Common myeloid progenitor, CD34-positive (primary cell): Measurements from ENCODE around the gene NCOA3.

Experiments
- CTCF ChIA-PET: fragments of 350-600 bp; sonication (Branson Sonifier 250); formaldehyde crosslinking; loops from one replicate; lab custom pipeline; 2021; ENCODE audit warnings: antibody characterized with exemption; lab: Charles Lee
- POLR2A ChIA-PET: fragments of 350-600 bp; sonication (Branson Sonifier 250); formaldehyde crosslinking; loops from one replicate; lab custom pipeline; 2021; ENCODE audit warnings: antibody characterized with exemption; lab: Charles Lee
- DNase-seq, 3 donors: peaks; one replicate each; pipeline versions ENCODE4 v3.0.0 to v3.0.0-alpha.2; 2013
- H3K27ac ChIP-seq, 2 experiments: 1 replicate in 1 of 2; 2 replicates in 1 of 2; pipeline ENCODE4 v1.7.0; 2013; ENCODE audit warnings: inconsistent platforms in 2 of 2, low read length in 2 of 2, mild to moderate bottlenecking in 2 of 2, low read depth in 1 of 2, moderate library complexity in 1 of 2; ENCODE audit not compliant: severe bottlenecking in 2 of 2, insufficient read depth in 1 of 2, poor library complexity in 1 of 2
- H3K27me3 ChIP-seq, 5 experiments: replicated peaks in 2 of 5; 1 replicate in 3 of 5; 2 replicates in 2 of 5; pipeline versions ENCODE4 v1.6.1 to v1.7.0; 2013; ENCODE audit warnings: low read length in 4 of 5, mild to moderate bottlenecking in 2 of 5, moderate library complexity in 2 of 5, inconsistent platforms in 1 of 5; ENCODE audit not compliant: insufficient read depth in 5 of 5, control insufficient read depth in 4 of 5
- H3K36me3 ChIP-seq, 4 experiments: 1 replicate in 2 of 4; 2 replicates in 2 of 4; pipeline versions ENCODE4 v1.6.1 to v1.7.0; 2013; ENCODE audit warnings: low read length in 3 of 4, control low read depth in 1 of 4, mild to moderate bottlenecking in 1 of 4; ENCODE audit not compliant: control insufficient read depth in 4 of 4, insufficient read depth in 4 of 4
- H3K4me1 ChIP-seq, 4 experiments: 1 replicate in 3 of 4; 2 replicates in 1 of 4; pipeline versions ENCODE4 v1.6.1 to v1.7.1; 2013; ENCODE audit warnings: low read length in 3 of 4, mild to moderate bottlenecking in 3 of 4, control low read depth in 1 of 4, inconsistent platforms in 1 of 4, moderate library complexity in 1 of 4; ENCODE audit not compliant: control insufficient read depth in 4 of 4, insufficient read depth in 4 of 4; ENCODE audit errors: control extremely low read depth in 1 of 4
- H3K4me3 ChIP-seq, 7 experiments: 1 replicate in 4 of 7; 2 replicates in 3 of 7; pipeline versions ENCODE4 v1.5.1 to v1.7.0; 2013; ENCODE audit warnings: mild to moderate bottlenecking in 7 of 7, low read length in 6 of 7, moderate library complexity in 6 of 7, inconsistent platforms in 2 of 7, low read depth in 2 of 7, control low read depth in 1 of 7; ENCODE audit not compliant: insufficient read depth in 4 of 7, control insufficient read depth in 1 of 7; ENCODE audit errors: extremely low read depth in 1 of 7
- H3K9me3 ChIP-seq, 5 experiments: 1 replicate in 4 of 5; 2 replicates in 1 of 5; pipeline versions ENCODE4 v1.6.1 to v1.7.1; 2013; ENCODE audit warnings: low read length in 4 of 5, mild to moderate bottlenecking in 2 of 5, inconsistent platforms in 1 of 5, low read depth in 1 of 5, moderate library complexity in 1 of 5; ENCODE audit not compliant: control insufficient read depth in 4 of 5, insufficient read depth in 2 of 5; ENCODE audit errors: control extremely low read depth in 1 of 5
- WGBS: methylation state at CpG from one replicate; pipeline ENCODE4 v1.1.5; 2013; ENCODE audit not compliant: insufficient coverage; 5-methylcytosine and 5-hydroxymethylcytosine counted together

Gene NCOA3

GRCh38 chr20:47464380-47465101, 37.1 kb upstream of the NCOA3 start:
- Histone ChIP-seq H3K4me1 (peaks cover 3 to 10% (median 6%) of the 10 kb centered on the region in 4 experiments), H3K27me3 (no peaks in the 10 kb centered on the region), H3K36me3 (no peaks in the 10 kb centered on the region), H3K9me3 (no peaks in the 10 kb centered on the region), H3K4me3 (no peak overlapping the region), H3K27ac (no peak overlapping the region)
- ChIA-PET POLR2A (no interaction called here), CTCF (no interaction called here)
- 76% methylated on average over 5 of the region's 11 CpGs for WGBS
- DNase-seq: no peak

- H3K4me1 ChIP-seq: peaks cover 3 to 10% (median 6%) of the 10 kb centered on the region in 4 experiments
- no peak overlapping the region for H3K27ac ChIP-seq
- no peaks in the 10 kb centered on the region for H3K36me3 ChIP-seq
- H3K4me3 ChIP-seq: no peak overlapping the region
- CTCF ChIA-PET: no interaction called here
- DNase-seq: no peak
- H3K9me3 ChIP-seq: no peaks in the 10 kb centered on the region
- 96% methylated on average over 14 of the region's 16 CpGs for WGBS
- H3K27me3 ChIP-seq: no peaks in the 10 kb centered on the region
- POLR2A ChIA-PET: no interaction called here
These were observed 36.2 kb upstream of the NCOA3 start for GRCh38 chr20:47465335-47466090.

GRCh38 chr20:47466213-47466612, 35.5 kb upstream of the NCOA3 start:
- no peaks in the 10 kb centered on the region for H3K27me3 ChIP-seq
- H3K4me3 ChIP-seq: no peak overlapping the region
- 100% methylated on average over 1 of the region's 2 CpGs for WGBS
- POLR2A ChIA-PET: no interaction called here
- H3K4me1 ChIP-seq: peaks cover 3 to 10% (median 6%) of the 10 kb centered on the region in 4 experiments
- no peak for DNase-seq
- H3K9me3 ChIP-seq: no peaks in the 10 kb centered on the region
- CTCF ChIA-PET: interaction anchor here (1.6 kb wide), 1 partner anchor 149 kb away, joined by 3 read pairs; no protein-coding TSS in a partner anchor
- H3K36me3 ChIP-seq: no peaks in the 10 kb centered on the region
- H3K27ac ChIP-seq: no peak overlapping the region

- no peaks in the 10 kb centered on the region for H3K27me3 ChIP-seq
- ChIA-PET CTCF (interaction anchor here (1.6 kb wide), 1 partner anchor 149 kb away, joined by 3 read pairs; no protein-coding TSS in a partner anchor), POLR2A (no interaction called here)
These were observed 34.8 kb upstream of the NCOA3 start for GRCh38 chr20:47466704-47467459.

GRCh38 chr20:47468290-47469050, 33.2 kb upstream of the NCOA3 start:
- Histone ChIP-seq H3K27ac (peak overlapping the region in 1 of 2 experiments; percentile 56), H3K27me3 (no peaks in the 10 kb centered on the region), H3K4me1 (peaks cover 3 to 10% (median 6%) of the 10 kb centered on the region in 4 experiments), H3K36me3 (no peaks in the 10 kb centered on the region), H3K4me3 (no peak overlapping the region), H3K9me3 (no peaks in the 10 kb centered on the region)
- CTCF ChIA-PET: interaction anchor here (1.1 kb wide), 1 partner anchor 11 kb away, joined by 3 read pairs; no protein-coding TSS in a partner anchor
- peak; percentile 44 to 80 (median 76) for DNase-seq
- POLR2A ChIA-PET: no interaction called here
- WGBS: 65% methylated on average over 4 of the region's 14 CpGs

More at GRCh38 chr20:47466704-47467459, 34.8 kb upstream of the NCOA3 start:
- Histone ChIP-seq H3K4me3 (no peak overlapping the region), H3K4me1 (peaks cover 3 to 10% (median 6%) of the 10 kb centered on the region in 4 experiments), H3K36me3 (no peaks in the 10 kb centered on the region), H3K9me3 (no peaks in the 10 kb centered on the region), H3K27ac (no peak overlapping the region)
- WGBS: 97% methylated on average over 11 of the region's 15 CpGs
- DNase-seq: peak in 2 of 3 donors; percentile 31 to 35

GRCh38 chr20:47475419-47476044, 26.2 kb upstream of the NCOA3 start:
- 92% methylated on average over 4 of the region's 4 CpGs for WGBS
- H3K36me3 ChIP-seq: no peaks in the 10 kb centered on the region
- POLR2A ChIA-PET: no interaction called here

More at GRCh38 chr20:47475419-47476044, 26.2 kb upstream of the NCOA3 start:
- H3K9me3 ChIP-seq: no peaks in the 10 kb centered on the region
- CTCF ChIA-PET: no interaction called here
- no peak for DNase-seq
- no peak overlapping the region for H3K4me3 ChIP-seq
- H3K27me3 ChIP-seq: no peaks in the 10 kb centered on the region
- peaks cover 0 to 5% (median 2%) of the 10 kb centered on the region in 4 experiments for H3K4me1 ChIP-seq
- no peak overlapping the region for H3K27ac ChIP-seq
